ENCODE data around the gene FUT7.
"Not testable (repeated sequence)": the region's sequence is repeated elsewhere in the genome, so short reads cannot be mapped to it uniquely, and the experiment has no call there.

Gene FUT7

DNA sequence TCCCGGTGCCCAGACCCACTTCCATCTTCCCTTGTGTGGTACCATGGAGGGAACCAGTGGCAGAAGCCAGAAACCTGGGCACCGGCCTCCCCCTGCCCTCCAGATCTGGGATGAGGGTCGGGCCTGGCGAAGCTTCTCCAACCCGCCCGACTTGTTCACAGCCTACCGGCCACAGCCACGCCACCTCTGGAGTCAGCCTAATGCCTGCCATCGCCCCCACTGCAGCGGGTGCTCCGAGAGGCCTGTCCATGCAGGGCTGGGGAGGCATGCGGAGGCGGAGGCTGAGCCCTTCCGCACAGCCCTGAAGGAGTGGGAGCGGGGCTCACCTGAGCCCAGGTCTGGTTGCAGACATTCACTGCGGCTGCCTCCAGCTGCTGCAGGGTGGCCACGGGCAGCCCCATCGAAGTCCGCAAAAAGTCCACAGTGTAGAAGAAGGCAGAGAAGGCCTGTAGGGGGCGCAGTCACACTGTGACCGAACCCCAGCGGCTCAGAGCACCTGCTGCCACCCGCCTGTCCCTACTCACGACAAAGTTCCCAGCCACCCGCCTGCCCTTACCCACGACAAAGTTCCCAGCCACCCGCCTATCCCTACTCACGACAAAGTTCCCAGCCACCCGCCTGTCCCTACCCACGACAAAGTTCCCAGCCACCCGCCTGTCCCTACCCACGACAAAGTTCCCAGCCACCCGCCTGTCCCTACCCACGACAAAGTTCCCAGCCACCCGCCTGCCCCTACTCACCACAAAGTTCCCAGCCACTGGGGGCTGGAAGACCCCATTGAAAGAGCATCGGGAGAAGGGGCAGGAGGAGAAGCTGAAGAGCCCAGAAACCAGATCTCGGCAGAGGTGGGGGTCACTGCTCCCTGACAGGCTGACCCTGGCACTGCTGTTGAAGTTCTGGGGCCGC, 17.9 kb upstream of the FUT7 start:
- DNase-seq, result peak; percentile 34 to 66

DNA sequence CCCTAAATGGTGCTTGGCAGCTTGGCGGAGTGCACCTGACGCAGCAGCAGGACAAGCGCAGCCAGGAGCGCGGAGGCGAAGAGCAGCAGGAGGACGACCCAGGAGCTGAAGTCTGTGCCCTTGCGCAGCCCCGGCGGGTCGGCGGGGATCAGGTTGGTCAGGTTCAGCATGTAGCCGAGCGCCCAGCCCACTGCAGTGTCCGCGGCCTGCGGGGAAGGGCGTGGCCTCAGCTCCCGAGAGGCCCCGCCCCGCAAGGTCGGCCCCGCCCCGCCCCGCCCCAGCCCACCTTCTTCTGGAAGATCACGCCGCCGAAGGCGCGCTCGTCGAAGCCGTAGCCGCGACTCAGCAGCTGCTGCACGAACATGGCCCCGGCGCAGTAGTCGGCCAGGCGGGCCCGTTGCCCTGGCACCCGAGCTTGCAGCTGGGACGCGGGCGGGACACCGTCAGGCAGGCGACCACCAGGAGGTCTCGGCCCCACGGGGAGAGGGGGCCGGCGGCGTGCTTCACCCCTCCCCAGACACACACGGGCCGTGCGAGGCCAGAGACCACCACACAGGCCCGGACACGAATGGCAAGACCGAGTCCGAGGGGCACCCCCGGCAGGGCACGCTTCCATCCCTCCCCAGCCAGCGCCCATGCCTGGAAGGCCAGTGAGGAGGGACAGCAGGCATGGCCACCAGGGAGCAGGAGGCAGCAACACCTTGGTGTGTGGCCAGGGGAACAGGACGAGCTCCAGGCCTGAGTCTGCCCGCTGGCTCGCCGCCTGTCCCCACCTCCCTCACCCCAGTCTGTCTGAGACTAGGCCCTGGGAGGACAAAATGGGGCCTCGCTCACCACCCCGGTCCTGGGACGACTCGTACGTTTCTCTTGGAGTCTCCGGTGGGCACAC, 17.0 kb upstream of the FUT7 start:
- DNase-seq, result no peak

DNA sequence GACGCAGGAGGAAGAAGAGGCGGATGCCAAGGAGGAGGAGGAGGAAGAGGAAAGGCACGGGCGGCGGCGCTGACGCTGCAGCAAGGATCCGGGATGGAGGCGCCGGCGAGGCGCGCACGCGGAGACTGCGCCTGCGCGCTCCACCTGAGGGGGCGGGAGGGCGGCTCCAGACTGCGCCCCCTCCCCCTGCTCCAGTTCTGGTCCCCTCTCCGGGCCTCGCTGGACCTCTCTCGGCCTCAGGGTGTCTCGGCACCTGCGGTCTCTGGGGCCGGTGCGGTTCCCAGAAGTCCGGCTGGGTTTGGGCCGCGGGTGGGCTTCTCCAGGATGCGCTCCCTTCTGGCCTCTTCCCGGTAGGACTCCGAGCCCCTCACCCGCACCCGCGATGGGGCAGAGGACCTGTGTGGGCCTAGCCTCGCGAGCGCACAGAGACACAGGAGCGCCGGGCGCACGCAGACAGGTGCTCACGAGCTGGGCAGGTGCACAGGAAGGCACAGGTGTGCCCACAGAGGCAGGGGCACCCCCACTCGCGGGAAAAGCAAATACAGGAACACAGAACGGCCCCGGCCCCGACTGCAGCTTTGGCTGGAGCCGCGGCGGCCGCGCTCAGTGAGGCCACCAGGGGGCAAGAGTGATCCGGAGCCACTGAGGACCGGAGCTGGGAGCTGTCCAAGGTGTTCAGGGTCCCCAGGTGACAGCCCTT, 14.3 kb upstream of the FUT7 start, which contains the start of gene NPDC1:
TSS of gene NPDC1 (minus strand) at position 90 of the 700 bp plus-strand sequence. CDS start 188 bp downstream, outside the sequence.
- peak; percentile 78 to 86 for DNase-seq

DNA sequence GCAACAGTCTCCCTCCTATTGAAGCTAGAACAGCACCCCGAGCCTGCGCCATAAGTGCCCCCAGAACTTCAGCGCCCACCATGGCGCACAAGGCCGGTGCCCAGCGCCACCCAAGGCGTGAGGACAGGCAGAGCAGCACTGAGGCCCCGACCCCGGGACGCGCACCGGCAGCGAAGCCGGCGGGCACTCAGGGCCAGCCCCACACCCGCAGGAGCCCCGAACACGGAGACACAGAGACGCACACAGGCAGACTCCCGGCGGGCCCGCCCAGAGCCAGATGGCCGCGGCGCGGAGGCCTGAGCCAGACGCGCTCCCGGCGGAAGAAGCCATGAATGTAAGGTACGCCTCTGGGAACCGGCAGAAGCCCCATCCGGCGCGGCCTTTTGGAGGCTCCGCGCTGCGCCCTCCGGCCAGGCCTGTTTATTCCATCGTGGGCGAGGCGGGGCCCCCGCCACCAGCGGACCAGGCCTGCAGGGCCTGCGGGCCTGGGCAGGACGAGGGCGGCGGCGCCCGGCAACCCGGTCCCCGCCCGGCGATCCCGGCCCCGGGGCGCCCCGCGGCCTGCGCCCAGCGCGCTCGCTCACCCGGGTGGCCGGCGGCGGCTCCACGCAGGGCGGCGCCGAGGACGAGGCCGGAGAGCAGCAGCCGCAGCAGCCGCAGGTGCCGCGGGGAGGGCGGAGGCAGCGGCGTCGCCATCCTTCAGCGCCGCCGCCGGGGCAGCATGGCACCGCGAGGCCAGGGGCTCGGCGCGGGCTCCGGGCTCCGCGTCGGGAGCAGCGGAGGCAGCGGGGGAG, 13.6 kb upstream of the FUT7 start:
- DNase-seq, result peak in 1 of 2 donors; percentile 35

DNA sequence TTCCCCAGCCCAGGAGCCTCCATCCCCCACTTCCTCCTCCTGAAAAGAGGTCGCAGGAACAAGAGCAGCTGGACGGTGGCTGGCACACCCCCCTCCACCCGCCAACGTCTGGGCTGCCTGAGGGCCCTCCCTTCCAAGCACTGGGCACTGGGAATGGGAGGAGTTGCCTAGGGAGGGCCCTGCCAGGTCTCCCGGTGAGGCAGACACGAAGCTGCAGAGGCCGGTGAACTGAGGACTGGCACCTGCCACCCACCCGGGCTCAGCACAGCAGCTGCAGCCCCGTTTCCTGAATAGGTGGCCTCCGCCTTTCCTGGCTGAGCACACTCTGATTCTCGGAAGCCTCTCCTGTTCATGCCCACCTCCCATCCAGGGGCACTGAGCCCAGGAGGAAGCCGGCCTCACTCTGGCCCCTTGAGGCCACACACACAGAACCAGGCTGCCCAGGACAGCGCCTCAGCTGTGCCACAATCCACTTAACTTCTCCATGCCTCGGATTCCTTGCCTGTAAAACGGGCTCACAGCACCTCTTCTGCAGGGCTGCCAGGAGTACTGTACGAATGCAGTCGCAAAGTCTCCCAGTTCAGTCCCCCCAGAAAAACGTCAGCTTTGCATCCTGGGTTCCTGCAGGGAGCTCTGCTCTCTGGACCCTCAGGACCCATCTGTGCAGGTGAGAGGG, 12.8 kb upstream of the FUT7 start:
- no peak for DNase-seq

DNA sequence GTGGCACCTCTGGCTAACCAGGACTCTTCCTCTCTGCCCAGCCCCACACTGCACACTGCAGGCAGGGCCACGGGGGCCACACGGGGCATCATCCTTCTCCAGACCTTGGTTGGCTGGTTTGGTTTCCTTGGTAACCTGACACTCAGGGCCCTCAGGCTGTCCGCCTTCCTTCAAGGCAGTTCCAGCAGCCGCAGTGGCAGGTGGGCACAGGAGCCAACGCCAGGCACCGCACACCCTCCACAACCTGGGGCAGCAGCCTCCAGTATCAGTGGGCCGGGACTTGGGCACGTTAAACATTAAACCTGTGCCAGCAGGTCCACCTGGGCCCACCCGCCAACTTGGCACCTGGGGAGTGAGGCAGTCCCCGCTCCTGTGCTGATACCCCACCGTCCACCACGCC, 12.1 kb upstream of the FUT7 start:
- no peak for DNase-seq

DNA sequence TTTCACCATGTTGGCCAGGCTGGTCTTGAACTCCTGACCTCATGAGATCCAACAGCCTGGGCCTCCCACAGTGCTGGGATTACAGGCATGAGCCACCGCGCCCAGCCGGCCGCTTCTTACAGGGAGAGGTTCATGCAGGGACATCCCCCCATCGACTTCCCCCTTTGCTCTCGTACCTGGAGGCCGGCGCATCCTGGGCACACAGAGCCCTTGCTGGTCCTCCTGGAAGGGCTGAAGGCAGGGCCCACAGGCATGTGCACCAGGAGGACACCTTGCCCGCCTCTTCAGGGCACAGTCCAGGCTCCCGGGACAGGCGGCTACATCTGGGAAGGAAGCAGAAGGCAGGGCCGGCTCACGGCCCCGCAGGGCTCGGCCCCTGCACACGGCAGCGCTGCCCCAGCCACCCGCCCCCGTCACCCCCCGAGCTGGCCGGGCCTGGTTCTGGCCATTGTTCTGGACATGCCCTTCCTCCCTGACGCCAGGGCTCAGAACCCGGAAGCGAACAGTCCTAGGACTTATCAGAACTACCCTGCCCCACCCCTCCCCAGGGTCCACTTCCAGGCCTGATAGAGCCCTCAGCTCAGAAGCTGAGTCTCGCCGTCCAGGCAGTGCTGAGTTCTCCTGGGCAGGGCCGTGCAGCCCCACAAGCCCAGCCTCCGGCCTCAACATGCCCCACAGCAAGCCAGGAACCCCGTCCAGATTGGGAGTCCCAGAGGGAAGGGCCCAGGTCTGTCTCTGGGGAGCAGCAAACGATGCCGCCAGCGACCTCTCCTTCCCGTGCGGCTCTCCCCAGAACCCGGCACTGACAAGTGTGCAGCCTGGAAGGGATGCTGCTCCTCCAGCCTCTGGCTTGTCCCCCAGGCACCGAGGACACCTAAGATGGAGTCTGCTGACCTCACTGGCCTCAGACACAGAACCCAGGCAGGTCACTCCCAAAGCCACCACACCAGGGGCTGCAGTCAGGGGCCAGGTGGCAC, 11.2 kb upstream of the FUT7 start:
- DNase-seq, result no peak

DNA sequence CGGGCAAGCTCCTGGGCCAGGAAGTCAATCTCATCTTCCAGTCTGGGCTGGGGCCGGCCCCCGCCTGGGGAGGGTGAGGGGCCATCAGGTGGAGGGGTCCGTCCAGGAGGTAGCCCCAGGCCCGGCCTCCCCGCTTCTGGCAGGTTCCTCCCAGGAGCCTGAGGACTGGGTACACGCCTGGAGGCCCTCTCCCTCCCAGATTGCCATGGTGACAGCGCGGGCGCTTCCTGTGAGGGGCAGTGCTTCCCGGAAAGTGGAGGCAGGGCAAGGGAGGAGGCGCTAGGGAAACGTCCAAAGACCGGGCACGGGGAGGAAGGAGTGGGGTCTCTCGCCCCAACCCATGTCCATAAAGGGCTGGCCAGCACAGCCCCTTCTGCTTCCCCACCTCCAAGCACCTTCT, 9.2 kb upstream of the FUT7 start:
- DNase-seq, result no peak

DNA sequence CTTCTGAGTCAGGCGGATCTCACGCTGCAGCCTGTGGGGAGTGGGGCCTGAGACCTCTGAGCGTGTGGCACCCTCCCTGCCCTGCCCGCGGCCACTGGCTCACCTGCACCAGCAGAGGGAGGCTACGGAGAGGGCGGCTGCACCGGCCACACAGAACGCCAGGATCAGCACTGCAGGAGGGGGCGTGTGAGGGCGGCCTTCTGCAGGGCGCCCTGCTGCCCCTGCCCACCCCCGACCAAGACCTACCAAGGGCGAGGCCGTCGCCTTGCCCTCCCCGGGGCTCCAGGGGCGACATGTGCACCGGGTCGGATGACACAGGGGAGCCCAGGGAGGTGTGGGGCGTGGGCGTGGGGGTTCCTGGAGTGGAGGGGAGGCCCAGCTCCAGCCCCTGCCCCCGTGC, 8.7 kb upstream of the FUT7 start:
- DNase-seq, result no peak

DNA sequence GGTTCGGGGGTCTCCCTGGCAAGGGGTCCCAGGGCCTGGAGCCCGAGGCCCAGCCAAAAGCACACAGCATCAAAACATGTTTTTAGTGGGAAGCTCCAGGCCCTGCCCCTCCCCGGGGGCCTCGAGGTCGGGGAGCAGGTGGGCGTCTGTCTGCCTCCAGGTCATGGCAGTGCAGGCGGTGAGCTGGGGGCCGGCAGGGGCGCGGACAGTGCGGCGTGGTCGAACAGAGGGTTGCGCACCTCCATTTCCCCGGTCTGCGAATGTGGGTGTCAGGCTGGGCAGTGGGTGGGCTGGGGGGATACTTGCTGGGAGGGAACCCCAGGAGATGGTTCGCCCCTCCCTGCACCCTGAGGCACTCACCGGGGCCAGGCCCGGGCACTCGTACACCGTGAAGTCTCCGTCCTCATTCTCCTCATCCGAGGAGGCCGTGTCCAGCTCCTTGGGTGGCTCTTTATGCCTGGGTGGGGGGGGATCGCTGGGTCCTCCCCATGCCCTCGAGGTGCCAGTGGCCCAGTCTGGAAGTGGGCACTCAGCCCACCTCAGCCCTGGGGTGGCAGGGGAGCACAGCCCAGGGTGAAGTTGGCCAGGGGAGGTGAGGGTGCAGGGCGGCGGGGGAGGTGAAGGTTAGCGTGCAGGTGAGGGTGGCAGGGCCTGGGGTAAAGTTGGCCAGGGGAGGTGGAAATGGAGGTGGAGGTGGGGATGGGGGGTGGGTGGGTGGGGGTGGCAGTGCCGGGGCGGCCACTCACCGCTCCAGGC, 7.9 kb upstream of the FUT7 start:
- no peak for DNase-seq

DNA sequence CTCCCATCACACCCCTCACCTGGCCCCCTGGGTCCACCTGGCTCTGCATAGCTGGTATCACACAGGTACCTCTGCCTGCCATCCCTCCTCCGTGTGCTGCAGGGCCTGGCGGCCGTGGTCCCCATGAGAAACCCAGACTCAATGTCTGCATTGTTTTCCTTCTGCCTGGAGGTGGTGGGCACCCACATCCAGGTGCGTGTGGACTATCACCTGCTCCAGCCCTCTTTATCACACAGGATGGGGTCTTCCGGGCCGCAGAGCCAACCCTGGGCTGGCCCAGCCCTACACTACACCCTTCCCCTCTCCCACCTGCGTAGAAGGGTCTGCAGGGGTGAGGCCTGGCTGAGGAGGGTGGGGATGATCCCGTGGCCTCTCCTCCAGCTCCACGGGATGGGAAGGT, 7.0 kb upstream of the FUT7 start:
- no peak for DNase-seq

DNA sequence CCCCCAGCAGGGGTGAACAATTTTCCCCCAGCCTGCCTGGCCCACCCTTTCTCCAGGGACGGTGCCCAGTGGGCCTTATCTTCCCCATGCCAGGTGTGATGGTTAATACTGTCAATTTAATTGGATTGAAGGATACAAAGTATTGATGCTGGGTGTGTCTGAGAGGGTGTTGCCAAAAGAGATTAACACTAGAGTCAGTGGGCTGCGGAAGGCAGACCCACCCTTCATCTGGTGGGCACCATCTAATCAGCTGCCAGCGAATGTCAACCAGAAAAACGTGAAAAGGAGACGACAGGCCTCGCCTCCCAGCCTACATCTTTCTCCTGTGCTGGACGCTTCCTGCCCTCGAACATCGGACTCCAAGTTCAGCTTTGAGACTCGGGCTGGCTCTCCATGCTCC, 5.6 kb upstream of the FUT7 start:
- DNase-seq, result no peak

DNA sequence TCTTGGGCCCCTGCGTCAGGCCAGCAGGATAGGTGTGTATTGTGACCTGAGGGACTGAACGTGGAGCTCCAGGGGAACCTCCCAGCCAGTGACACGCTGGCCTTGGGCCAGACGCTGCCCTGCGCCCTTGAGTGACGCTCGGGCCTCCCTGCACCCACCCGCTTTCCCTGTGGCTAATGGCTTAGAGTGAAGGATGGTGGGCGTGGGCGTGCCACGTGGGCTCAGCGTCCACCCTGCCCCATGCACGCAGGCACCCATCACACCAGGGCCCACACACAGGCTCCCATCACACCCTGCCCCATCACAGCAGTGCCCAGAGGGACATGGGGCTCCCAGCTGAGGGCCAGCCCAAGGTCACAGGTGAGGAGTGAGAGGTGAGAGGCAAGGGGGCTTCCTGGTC, 5.1 kb upstream of the FUT7 start:
- DNase-seq, result no peak

DNA sequence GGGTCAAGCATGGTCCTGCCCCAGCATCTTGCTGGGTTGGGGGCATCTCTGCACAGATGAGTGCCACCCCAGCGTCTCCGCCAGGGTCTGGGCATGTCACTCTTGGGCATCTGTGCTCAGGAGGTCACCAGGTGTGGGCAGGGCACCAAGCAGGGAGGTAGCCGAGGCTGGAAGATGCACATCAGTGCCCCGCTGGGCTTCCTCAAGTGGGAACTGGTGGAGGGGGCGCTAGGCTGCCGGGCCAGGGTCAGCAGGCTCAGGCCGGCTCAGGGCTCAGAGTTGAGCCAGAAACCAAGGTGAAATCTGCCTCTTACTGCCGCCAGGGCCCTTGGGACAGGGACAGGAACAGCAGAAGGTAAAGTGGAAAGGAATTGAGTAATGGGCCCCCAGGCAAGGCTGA, 4.0 kb upstream of the FUT7 start:
- DNase-seq, result no peak

DNA sequence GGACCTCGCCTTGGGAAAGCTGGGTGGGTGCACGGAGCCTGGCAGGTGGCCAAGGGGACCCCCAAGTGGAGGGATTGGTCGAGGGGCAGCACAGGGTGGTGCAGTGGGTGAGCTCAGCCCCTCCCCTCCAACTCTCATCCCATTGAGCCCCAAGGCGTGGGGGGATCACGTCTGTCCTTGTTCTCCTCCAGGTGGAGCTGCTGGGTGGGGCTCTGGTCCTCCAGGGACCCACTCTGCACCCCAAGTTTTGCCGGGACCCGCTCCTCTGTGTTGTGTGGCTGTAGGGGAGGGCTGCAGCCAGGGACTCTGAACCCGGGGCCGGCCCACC, 3.6 kb upstream of the FUT7 start:
- DNase-seq, result no peak

DNA sequence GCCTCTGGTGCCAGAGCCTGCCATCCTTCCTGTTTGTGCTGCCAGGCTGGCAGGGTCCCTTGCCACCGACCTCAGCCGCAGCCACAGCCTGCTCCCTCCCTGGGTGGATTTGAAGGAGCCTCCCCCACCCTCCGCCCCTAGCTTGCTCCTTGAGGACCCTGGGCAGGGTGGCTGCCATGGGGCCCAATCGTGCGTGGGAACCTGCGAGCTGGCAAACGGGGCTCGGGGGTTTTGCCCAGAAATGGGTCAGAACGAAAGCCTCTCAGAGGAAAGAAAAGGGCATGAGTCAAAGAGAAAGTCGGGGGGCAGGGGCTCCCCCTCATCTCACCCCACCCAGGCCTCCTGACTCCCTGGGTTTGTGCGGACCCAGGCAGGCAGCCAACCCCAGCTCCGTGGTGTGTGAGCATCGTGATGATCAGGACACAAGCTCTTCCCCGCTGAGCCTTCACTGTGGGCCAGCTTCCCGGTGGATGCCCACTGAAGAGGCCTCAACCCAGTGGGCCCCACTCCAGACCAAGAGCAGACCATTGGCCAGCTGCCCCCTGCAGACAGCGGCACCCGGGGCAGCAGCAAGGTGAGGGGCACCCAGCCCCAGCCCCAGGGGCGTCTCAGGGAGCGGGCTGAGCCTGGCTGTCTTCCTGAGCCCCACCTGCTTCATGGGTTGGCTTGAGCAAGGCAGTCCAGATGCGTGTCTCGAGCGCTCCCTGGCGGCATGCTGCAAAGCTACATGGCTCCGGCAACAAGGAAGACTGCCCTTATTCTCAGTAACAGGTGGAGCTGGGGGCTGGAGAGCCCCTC, 3.0 kb upstream of the FUT7 start:
- DNase-seq, result peak; percentile 86 to 89

DNA sequence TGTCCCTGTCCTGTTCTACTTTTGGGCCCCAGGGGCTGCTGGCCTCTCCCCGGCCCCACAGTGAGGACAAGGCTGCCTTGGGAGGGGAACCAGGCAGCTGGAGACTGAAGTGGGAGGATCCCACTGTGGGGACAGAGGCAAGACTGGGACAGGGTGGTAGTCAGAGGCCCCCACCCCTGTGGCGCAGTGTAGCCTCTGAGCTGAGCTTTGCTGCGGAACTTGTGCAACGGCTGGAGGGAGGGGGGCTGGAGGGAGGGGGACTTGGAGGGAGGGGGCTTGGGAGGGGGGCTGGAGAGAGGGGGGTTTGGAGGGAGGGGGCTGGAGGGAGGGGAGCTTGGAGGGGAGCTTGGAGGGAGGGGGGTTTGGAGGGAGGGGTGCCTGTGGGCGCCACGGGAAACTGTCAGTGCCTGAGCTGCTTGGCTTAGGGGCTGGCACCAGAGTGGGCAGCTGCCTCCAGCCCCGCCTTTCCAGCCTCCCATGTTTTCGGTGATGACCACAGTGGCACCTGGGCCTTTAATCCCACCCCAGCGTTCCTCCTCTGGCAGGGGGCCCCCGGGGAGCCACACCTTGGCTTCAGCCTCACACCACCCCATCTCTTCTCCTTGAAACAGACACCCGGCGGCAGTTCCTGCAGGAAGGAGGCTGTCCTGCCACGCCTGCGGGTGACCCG, 2.3 kb upstream of the FUT7 start:
- no peak for DNase-seq

DNA sequence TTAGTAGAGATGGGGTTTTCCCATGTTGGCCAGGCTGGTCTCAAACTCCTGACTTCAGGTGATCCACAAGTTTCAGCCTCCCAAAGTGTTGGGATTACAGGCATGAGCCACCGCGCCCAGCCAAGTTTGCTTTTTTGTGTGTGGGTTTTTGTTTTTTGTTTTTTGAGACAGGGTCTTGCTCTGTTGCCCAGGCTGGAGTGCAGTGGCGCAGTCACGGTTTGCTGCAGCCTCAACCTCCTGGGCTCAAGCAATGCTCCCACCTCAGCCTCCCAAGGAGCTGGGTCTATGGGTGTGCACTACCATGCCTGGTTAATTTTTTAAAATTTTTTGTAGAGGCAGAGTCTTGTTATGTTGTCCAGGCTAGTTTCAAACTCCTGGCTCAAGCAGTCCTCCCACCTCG, 1.6 kb upstream of the FUT7 start:
- not testable (repeated sequence) for DNase-seq
